ENCODE results near the gene IL1R2. TPM values are rescaled to one million over a fixed set of nuclear protein-coding genes. Genes with fewer than 3 reads are reported as not detected.

Gene IL1R2
- total and polyA plus RNA-seq, 2 of the 13 experiments (the other 11 are each of a cell fraction or from before 2014, with no cell fraction given): 3.6 to 7.3 TPM

DNA sequence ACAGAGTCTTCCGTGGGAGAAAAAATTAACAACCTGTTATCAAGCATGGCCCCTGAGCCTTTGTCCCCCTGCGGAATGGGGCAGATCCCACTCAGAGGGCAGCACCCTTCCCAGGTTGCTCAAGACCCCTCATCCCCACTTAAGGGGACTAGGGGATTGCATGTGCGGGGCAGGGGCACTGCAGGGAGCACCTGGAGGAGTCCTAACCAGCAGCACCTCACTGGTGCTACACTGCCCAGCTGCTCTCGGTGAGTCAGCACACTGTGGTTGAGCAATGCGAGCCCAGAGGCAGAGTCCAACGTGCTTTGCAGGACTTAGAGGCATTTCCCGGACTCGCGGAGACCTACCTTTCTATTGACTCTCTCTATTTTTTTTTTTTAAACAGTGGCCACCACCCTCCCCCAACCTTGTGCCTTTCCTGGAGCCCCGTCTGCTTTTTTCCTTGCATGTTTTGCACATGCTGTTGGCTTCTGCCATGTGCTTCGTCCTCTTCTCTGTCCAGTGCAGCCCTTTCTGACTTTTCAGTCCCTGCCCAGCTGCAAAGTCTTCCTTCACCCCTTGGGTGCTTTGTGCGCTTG, 74.0 kb downstream of the IL1R2 start (continued):
- TF ChIP-seq, protein P1, sequence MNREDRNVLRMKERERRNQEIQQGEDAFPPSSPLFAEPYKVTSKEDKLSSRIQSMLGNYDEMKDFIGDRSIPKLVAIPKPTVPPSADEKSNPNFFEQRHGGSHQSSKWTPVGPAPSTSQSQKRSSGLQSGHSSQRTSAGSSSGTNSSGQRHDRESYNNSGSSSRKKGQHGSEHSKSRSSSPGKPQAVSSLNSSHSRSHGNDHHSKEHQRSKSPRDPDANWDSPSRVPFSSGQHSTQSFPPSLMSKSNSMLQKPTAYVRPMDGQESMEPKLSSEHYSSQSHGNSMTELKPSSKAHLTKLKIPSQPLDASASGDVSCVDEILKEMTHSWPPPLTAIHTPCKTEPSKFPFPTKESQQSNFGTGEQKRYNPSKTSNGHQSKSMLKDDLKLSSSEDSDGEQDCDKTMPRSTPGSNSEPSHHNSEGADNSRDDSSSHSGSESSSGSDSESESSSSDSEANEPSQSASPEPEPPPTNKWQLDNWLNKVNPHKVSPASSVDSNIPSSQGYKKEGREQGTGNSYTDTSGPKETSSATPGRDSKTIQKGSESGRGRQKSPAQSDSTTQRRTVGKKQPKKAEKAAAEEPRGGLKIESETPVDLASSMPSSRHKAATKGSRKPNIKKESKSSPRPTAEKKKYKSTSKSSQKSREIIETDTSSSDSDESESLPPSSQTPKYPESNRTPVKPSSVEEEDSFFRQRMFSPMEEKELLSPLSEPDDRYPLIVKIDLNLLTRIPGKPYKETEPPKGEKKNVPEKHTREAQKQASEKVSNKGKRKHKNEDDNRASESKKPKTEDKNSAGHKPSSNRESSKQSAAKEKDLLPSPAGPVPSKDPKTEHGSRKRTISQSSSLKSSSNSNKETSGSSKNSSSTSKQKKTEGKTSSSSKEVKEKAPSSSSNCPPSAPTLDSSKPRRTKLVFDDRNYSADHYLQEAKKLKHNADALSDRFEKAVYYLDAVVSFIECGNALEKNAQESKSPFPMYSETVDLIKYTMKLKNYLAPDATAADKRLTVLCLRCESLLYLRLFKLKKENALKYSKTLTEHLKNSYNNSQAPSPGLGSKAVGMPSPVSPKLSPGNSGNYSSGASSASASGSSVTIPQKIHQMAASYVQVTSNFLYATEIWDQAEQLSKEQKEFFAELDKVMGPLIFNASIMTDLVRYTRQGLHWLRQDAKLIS (CRISPR knock-in tag; IDR thresholded peaks at IDR 0.05): no peak; the same call in 1 of the 2 replicates
- TF ChIP-seq ZFY (CRISPR knock-in tag; IDR thresholded peaks at IDR 0.05) (no peak), ZNF605 (CRISPR knock-in tag; IDR thresholded peaks at IDR 0.05) (peak; percentile 27; the same call in 1 of the 2 replicates), DR1 (CRISPR knock-in tag; IDR thresholded peaks at IDR 0.05) (no peak), ATF1 (CRISPR knock-in tag; IDR thresholded peaks at IDR 0.05) (no peak), MAFG (CRISPR knock-in tag; IDR thresholded peaks at IDR 0.05) (peak; percentile 91), SIX1 (CRISPR knock-in tag; IDR thresholded peaks at IDR 0.05; ENCODE audit: borderline replicate concordance) (no peak), ZNF616 (CRISPR knock-in tag; IDR thresholded peaks at IDR 0.05; ENCODE audit: low read depth) (no peak), ZBTB7A (CRISPR knock-in tag; IDR thresholded peaks at IDR 0.05) (peak; percentile 66; the same call in 1 of the 2 replicates), ZNF230 (CRISPR knock-in tag; IDR thresholded peaks at IDR 0.05) (peak; percentile 51; the same call in 1 of the 2 replicates), NBN (conservative IDR thresholded peaks at IDR 0.05) (no peak), MIER3 (CRISPR knock-in tag; IDR thresholded peaks at IDR 0.05; ENCODE audit: borderline replicate concordance) (peak; percentile 78; the same call in 1 of the 2 replicates), ZNF768 (CRISPR knock-in tag; IDR thresholded peaks at IDR 0.05) (peak; percentile 68; the same call in 1 of the 2 replicates), GATAD2A (CRISPR knock-in tag; IDR thresholded peaks at IDR 0.05) (peak; percentile 90), FOXK2 (IDR thresholded peaks at IDR 0.05) (no peak), ARNT (IDR thresholded peaks at IDR 0.05) (no peak), NRL (CRISPR knock-in tag; IDR thresholded peaks at IDR 0.05; ENCODE audit: borderline replicate concordance) (peak; percentile 73; the same call in 1 of the 2 replicates), SSRP1 (CRISPR knock-in tag; IDR thresholded peaks at IDR 0.05) (no peak), ZNF724P (CRISPR knock-in tag; IDR thresholded peaks at IDR 0.05; ENCODE audit: borderline replicate concordance) (peak; percentile 54; the same call in 1 of the 2 replicates)
- TF ChIP-seq, protein P2, sequence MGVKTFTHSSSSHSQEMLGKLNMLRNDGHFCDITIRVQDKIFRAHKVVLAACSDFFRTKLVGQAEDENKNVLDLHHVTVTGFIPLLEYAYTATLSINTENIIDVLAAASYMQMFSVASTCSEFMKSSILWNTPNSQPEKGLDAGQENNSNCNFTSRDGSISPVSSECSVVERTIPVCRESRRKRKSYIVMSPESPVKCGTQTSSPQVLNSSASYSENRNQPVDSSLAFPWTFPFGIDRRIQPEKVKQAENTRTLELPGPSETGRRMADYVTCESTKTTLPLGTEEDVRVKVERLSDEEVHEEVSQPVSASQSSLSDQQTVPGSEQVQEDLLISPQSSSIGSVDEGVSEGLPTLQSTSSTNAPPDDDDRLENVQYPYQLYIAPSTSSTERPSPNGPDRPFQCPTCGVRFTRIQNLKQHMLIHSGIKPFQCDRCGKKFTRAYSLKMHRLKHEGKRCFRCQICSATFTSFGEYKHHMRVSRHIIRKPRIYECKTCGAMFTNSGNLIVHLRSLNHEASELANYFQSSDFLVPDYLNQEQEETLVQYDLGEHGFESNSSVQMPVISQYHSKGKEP (CRISPR knock-in tag; IDR thresholded peaks at IDR 0.05): no peak
- TF ChIP-seq, protein P3, sequence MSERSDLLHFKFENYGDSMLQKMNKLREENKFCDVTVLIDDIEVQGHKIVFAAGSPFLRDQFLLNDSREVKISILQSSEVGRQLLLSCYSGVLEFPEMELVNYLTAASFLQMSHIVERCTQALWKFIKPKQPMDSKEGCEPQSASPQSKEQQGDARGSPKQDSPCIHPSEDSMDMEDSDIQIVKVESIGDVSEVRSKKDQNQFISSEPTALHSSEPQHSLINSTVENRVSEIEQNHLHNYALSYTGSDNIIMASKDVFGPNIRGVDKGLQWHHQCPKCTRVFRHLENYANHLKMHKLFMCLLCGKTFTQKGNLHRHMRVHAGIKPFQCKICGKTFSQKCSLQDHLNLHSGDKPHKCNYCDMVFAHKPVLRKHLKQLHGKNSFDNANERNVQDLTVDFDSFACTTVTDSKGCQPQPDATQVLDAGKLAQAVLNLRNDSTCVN (CRISPR knock-in tag; IDR thresholded peaks at IDR 0.05; ENCODE audit: borderline replicate concordance): no peak; the same call in 1 of the 2 replicates
- TF ChIP-seq, protein P4, sequence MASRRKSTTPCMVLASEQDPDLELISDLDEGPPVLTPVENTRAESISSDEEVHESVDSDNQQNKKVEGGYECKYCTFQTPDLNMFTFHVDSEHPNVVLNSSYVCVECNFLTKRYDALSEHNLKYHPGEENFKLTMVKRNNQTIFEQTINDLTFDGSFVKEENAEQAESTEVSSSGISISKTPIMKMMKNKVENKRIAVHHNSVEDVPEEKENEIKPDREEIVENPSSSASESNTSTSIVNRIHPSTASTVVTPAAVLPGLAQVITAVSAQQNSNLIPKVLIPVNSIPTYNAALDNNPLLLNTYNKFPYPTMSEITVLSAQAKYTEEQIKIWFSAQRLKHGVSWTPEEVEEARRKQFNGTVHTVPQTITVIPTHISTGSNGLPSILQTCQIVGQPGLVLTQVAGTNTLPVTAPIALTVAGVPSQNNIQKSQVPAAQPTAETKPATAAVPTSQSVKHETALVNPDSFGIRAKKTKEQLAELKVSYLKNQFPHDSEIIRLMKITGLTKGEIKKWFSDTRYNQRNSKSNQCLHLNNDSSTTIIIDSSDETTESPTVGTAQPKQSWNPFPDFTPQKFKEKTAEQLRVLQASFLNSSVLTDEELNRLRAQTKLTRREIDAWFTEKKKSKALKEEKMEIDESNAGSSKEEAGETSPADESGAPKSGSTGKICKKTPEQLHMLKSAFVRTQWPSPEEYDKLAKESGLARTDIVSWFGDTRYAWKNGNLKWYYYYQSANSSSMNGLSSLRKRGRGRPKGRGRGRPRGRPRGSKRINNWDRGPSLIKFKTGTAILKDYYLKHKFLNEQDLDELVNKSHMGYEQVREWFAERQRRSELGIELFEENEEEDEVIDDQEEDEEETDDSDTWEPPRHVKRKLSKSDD (CRISPR knock-in tag; IDR thresholded peaks at IDR 0.05; ENCODE audit: low read depth): no peak
